Fibroblast of pulmonary artery (primary cell): ENCODE measurements around the gene NUDCD2.
A peak's percentile ranks its signal among the peaks of the same experiment; 100 is the strongest.

Experiments
- DNase-seq: peaks from one replicate; pipeline ENCODE4 v3.0.0-alpha.2; 2010; ENCODE audit warnings: low read depth
- H3K4me3 ChIP-seq: replicated peaks from 2 replicates; pipeline ENCODE4 v1.5.1; 2011; ENCODE audit warnings: low read depth, mild to moderate bottlenecking, control low read depth, low read length, moderate library complexity
- TF ChIP-seq, protein P1 (sequence below): IDR thresholded peaks from 2 replicates; pipeline ENCODE4 v1.5.1; 2011; ENCODE audit warnings: mild to moderate bottlenecking, control low read depth, low read length, inconsistent platforms; ENCODE audit errors: missing control alignments

Gene NUDCD2

DNA sequence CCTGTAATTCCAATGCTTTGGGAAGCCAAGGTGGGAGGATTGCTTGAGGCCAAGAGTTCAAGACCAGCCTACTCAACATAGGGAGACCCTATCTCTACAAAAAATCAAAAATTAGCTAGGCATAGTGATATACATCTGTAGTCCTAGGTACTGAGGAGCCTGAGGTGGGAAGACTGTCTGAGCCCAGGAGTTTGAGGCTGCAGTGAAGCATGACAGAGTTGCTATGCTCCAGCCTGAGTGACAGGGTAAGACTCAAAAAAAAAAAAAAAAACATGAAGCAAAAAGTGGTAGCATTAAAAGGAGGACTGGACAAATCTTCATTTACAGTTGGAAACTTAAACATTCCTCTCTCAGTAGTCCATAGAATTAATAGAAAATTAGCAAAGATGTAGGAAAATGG is 12.7 kb downstream of the NUDCD2 start:
- no peak for DNase-seq
- no peak overlapping the region for H3K4me3 ChIP-seq
- TF ChIP-seq, protein P1, sequence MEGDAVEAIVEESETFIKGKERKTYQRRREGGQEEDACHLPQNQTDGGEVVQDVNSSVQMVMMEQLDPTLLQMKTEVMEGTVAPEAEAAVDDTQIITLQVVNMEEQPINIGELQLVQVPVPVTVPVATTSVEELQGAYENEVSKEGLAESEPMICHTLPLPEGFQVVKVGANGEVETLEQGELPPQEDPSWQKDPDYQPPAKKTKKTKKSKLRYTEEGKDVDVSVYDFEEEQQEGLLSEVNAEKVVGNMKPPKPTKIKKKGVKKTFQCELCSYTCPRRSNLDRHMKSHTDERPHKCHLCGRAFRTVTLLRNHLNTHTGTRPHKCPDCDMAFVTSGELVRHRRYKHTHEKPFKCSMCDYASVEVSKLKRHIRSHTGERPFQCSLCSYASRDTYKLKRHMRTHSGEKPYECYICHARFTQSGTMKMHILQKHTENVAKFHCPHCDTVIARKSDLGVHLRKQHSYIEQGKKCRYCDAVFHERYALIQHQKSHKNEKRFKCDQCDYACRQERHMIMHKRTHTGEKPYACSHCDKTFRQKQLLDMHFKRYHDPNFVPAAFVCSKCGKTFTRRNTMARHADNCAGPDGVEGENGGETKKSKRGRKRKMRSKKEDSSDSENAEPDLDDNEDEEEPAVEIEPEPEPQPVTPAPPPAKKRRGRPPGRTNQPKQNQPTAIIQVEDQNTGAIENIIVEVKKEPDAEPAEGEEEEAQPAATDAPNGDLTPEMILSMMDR = no peak

DNA sequence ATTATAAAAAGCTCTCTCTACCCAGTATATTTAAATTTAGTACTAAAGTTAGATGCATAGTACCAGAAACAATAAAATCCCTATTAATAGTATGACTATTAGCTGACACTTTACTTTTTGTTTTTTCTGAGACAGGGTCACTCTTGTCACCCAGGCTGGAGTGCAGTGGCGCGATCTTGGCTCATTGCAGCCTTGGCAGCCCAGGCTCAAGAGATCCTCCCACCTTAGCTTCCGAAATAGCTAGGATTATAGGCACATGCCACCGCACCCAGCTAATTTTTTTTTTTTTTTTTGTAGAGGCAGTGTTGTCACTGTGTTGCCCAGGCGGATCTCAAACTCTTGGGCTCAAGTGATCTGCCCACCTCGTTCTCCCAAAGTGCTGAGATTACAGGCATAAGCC is 14.6 kb downstream of the NUDCD2 start:
- DNase-seq = no peak
- no peak overlapping the region for H3K4me3 ChIP-seq
- TF ChIP-seq, protein P1 = no peak

DNA sequence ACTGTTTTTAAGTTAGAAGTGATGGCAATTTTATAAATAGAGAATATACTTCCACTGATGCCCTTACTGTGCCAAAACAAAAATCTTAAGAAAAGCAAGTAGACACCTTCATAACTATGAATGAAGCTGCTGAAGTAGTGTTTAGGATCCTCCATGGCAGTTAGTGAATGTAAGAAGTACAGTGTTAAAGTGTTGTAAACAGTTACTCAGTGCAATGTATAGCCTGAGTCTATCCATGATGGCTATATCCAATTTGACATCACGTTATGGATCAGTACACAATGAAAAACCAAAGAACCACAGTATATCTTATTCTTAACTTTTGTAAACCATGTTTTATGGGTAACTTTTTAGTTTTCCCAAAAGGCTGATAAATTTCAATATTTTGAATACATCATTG is 15.4 kb downstream of the NUDCD2 start:
- no peak overlapping the region for H3K4me3 ChIP-seq
- no peak for DNase-seq
- TF ChIP-seq, protein P1 = no peak

DNA sequence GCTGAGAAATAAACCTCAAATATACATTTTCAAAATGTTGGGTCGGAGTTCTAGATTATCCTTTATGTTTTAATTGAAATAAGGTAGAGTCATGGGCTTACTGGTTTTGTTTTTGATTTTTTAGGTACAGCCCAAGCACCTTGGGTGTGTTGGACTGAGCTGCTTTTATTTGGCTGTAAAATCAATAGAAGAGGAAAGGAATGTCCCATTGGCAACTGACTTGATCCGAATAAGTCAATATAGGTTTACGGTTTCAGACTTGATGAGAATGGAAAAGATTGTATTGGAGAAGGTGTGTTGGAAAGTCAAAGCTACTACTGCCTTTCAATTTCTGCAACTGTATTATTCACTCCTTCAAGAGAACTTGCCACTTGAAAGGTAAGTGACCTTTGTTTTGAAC is 18.9 kb downstream of the NUDCD2 start:
- H3K4me3 ChIP-seq = peak overlapping the region; percentile 90
- TF ChIP-seq, protein P1 = no peak
- no peak for DNase-seq

DNA sequence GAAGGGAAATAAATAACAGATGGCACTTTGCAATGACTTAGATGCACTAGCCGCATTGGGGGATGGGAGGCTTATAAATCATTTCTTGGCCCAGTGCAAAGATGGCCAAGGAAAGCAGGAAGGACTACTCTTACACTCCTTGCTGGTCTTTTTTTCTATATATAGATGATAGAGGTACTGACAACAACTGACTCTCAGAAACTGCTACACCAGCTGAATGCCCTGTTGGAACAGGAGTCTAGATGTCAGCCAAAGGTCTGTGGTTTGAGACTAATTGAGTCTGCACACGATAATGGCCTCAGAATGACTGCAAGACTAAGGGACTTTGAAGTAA is 20.8 kb downstream of the NUDCD2 start:
- DNase-seq = no peak
- TF ChIP-seq, protein P1 = no peak
- peak overlapping the region; percentile 90 for H3K4me3 ChIP-seq

DNA sequence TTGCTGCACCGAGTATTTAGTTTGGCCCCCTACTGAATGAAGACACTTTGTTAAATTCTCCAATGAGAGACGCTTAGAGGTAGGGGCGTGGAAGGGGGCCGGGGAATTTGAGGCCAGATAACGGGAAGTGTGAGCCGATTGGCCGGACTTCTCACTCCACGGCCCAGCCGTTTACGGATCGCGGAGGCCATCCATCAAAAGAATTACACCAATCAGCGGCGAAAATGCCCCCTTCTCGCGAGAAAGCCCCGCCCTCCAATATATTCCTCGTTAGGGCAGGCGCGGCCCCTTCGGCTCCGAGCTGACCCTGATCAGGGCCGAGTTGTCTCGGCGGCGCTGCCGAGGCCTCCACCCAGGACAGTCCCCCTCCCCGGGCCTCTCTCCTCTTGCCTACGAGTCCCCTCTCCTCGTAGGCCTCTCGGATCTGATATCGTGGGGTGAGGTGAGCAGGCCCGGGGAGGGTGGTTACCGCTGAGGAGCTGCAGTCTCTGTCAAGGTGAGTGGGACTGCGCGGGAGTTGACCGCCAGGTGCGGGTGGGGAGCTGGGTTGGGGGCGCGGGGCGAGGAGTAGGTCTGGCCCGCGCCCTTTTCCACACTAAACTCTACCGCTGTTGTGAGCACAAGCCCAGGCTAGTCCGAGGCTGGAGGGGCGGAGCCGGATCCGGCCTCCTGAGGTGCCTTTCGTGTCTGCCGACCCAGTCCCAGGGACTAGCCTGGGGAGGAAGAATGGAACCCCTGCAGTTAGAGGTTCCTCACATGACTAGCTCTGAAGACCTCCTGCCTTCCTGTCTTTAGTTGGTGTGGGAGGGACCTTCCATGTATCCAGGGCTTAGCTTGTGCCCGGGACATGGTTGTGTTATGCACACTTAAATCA is 22.4 kb downstream of the NUDCD2 start, which contains the start of gene CCNG1:
Gene CCNG1, plus strand, starts transcription at position 287 of the 874 bp plus-strand sequence. CDS start 1,662 bp downstream, outside the sequence.
- TF ChIP-seq, protein P1 = no peak
- peak; percentile 98 for DNase-seq
- peak within 1 kb of the TSS; percentile 90 for H3K4me3 ChIP-seq

DNA sequence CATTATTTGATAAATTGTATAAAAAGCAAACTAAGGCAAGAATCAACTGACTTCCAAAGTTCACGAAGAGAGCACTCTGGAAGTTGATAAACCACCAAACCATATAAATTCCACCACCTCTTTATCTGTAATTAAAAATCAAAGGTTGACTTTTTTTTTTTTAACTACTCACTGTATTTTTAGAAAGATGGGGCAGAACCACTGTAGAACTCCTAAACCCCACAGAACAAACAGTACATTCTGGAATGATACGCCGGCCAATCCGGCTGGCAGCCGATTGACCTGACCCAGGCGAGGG is 22.9 kb downstream of the NUDCD2 start:
- DNase-seq = no peak
- H3K4me3 ChIP-seq = peak overlapping the region; percentile 90
- TF ChIP-seq, protein P1 = no peak
